Activated T-cell treated with anti-CD3 and anti-CD28 coated beads, Interleukin-2, amount 50 U/mL, for 24 hours (primary cell): ENCODE data around the gene LRRC36.

Source experiments
- DNase-seq: peaks from one replicate; pipeline ENCODE4 v3.0.0-alpha.2; 2020
- H3K27ac Mint-ChIP-seq: 2 replicates; pipeline ENCODE4 v1.8.0; 2020; ENCODE audit warnings: mild to moderate bottlenecking, mixed read lengths
- H3K27me3 Mint-ChIP-seq: 2 replicates; pipeline ENCODE4 v1.8.0; 2020; ENCODE audit warnings: mixed read lengths
- H3K36me3 Mint-ChIP-seq: 2 replicates; pipeline ENCODE4 v1.8.0; 2020; ENCODE audit warnings: low read depth, mixed read lengths
- H3K4me1 Mint-ChIP-seq: 2 replicates; pipeline ENCODE4 v1.8.0; 2020; ENCODE audit warnings: low read depth, mixed read lengths
- H3K4me3 Mint-ChIP-seq: 2 replicates; pipeline ENCODE4 v1.8.0; 2020; ENCODE audit warnings: mild to moderate bottlenecking, moderate library complexity, mixed read lengths
- H3K9me3 Mint-ChIP-seq: 2 replicates; pipeline ENCODE4 v1.8.0; 2020; ENCODE audit warnings: mixed read lengths

LRRC36 gene

GRCh38 chr16:67433131-67433719 is 106.6 kb downstream of the LRRC36 start:
- Mint-ChIP-seq H3K27me3 (peaks cover 30% of the 10 kb centered on the region), H3K4me1 (peaks cover 18% of the 10 kb centered on the region), H3K36me3 (peaks cover 15% of the 10 kb centered on the region), H3K27ac (no peak overlapping the region), H3K9me3 (no peaks in the 10 kb centered on the region), H3K4me3 (no peak overlapping the region)
- no peak for DNase-seq
